IMR-90 (cell line): ENCODE results near the gene TRABD2A. TPM values are rescaled to one million over a fixed set of nuclear protein-coding genes. Genes with fewer than 3 reads are reported as not detected.

ENCODE experiments used
- ATAC-seq: fragments of 200-7000 bp; cut with Tn5 transposase; 2 replicates; pipeline ENCODE4 v1.9.1; 2020; ENCODE audit warnings: low read depth, mild to moderate bottlenecking, moderate library complexity
- BruUV-seq: library from RNA; stranded (reverse); fragments of 400-500 nt; replicated peaks from 2 replicates; lab custom pipeline; 2021; lab: Mats Ljungman, UMichigan
- CTCF ChIA-PET: fragments of 300-600 bp; formaldehyde crosslinking; extraction: SDS; loops from one replicate; lab custom pipeline; 2021; ENCODE audit warnings: antibody characterized with exemption; lab: Yijun Ruan, JAX
- POLR2A ChIA-PET: fragments of 300-600 bp; sonication (Branson Sonifier 250); formaldehyde crosslinking; loops from one replicate; lab custom pipeline; 2022; ENCODE audit warnings: antibody characterized with exemption; ENCODE audit not compliant: unreplicated experiment; lab: Charles Lee
- DNase-seq: peaks from one replicate; pipeline ENCODE4 v3.0.0; 2013
- H2AFZ ChIP-seq: replicated peaks from 2 replicates; pipeline ENCODE3; 2013; ENCODE audit warnings: low read length, mild to moderate bottlenecking; ENCODE audit not compliant: poor library complexity
- H2AK5ac ChIP-seq: 2 replicates; pipeline ENCODE4 v1.6.1; 2013; ENCODE audit warnings: low read depth, low read length, inconsistent platforms
- H2AK9ac ChIP-seq: replicated peaks from 2 replicates; pipeline ENCODE3; 2013; ENCODE audit warnings: mild to moderate bottlenecking, low read depth, low read length, moderate library complexity; ENCODE audit not compliant: poor library complexity
- H2BK120ac ChIP-seq: 2 replicates; pipeline ENCODE4 v1.6.1; 2013; ENCODE audit warnings: low read depth, low read length, inconsistent platforms
- H2BK15ac ChIP-seq: 3 replicates; pipeline ENCODE4 v1.6.1; 2013; ENCODE audit warnings: low read depth, low read length, inconsistent platforms
- H2BK20ac ChIP-seq: 2 replicates; pipeline ENCODE4 v1.6.1; 2013; ENCODE audit warnings: low read depth, mild to moderate bottlenecking, inconsistent platforms, low read length, moderate library complexity
- H2BK5ac ChIP-seq: 2 replicates; pipeline ENCODE4 v1.6.1; 2013; ENCODE audit warnings: mild to moderate bottlenecking, low read depth, low read length, inconsistent platforms; ENCODE audit not compliant: poor library complexity, severe bottlenecking
- H3K14ac ChIP-seq: replicated peaks from 2 replicates; pipeline ENCODE4 v1.6.1; 2013; ENCODE audit warnings: low read depth, low read length, inconsistent platforms
- H3K18ac ChIP-seq: 2 replicates; pipeline ENCODE4 v1.6.1; 2013; ENCODE audit warnings: low read depth, low read length, control low read depth
- H3K23ac ChIP-seq: 2 replicates; pipeline ENCODE4 v1.6.1; 2013; ENCODE audit warnings: low read depth, low read length, inconsistent platforms
- H3K27ac ChIP-seq: 2 replicates; pipeline ENCODE4 v1.5.1; 2013; ENCODE audit warnings: mild to moderate bottlenecking, control low read depth, low read length; ENCODE audit not compliant: insufficient read depth
- H3K27me3 ChIP-seq: 2 replicates; pipeline ENCODE4 v1.6.1; 2013; ENCODE audit warnings: low read length; ENCODE audit not compliant: control insufficient read depth, insufficient read depth
- H3K36me3 ChIP-seq: 2 replicates; pipeline ENCODE4 v1.6.1; 2013; ENCODE audit warnings: low read length, mixed read lengths; ENCODE audit not compliant: control insufficient read depth, insufficient read depth
- H3K4ac ChIP-seq: 2 replicates; pipeline ENCODE4 v1.6.1; 2013; ENCODE audit warnings: low read depth, low read length, inconsistent platforms
- H3K4me1 ChIP-seq: 2 replicates; pipeline ENCODE4 v1.6.1; 2013; ENCODE audit warnings: low read length, mixed read lengths; ENCODE audit not compliant: control insufficient read depth, insufficient read depth
- H3K4me2 ChIP-seq: 2 replicates; pipeline ENCODE4 v1.6.1; 2013; ENCODE audit warnings: low read depth, mild to moderate bottlenecking, control low read depth, low read length, moderate library complexity
- H3K4me3 ChIP-seq: 2 replicates; pipeline ENCODE4 v1.5.1; 2013; ENCODE audit warnings: low read depth, mild to moderate bottlenecking, control low read depth, low read length, moderate library complexity; ENCODE audit not compliant: insufficient read depth
- H3K56ac ChIP-seq: 2 replicates; pipeline ENCODE4 v1.6.1; 2013; ENCODE audit warnings: low read length, inconsistent platforms; ENCODE audit not compliant: insufficient read depth; ENCODE audit errors: extremely low read depth
- H3K79me1 ChIP-seq, 2 experiments: 2 replicates each; pipeline ENCODE4 v1.6.1; 2013; ENCODE audit warnings: low read length in 2 of 2, inconsistent platforms in 1 of 2, low read depth in 1 of 2
- H3K9ac ChIP-seq: 2 replicates; pipeline ENCODE4 v1.6.1; 2013; ENCODE audit warnings: low read depth, low read length, control low read depth
- H3K9me1 ChIP-seq: 2 replicates; pipeline ENCODE4 v1.6.1; 2013; ENCODE audit warnings: low read length, inconsistent platforms; ENCODE audit not compliant: insufficient read depth
- H3K9me3 ChIP-seq: 2 replicates; pipeline ENCODE4 v1.6.1; 2013; ENCODE audit warnings: low read length; ENCODE audit not compliant: control insufficient read depth, insufficient read depth
- H4K20me1 ChIP-seq: 2 replicates; pipeline ENCODE4 v1.6.1; 2013; ENCODE audit warnings: low read length, inconsistent platforms; ENCODE audit not compliant: insufficient read depth
- H4K5ac ChIP-seq: 2 replicates; pipeline ENCODE4 v1.6.1; 2013; ENCODE audit warnings: mild to moderate bottlenecking, low read depth, low read length, control low read depth
- H4K8ac ChIP-seq, 2 experiments: 2 replicates each; pipeline ENCODE4 v1.6.1; 2013; ENCODE audit warnings: low read depth in 2 of 2, low read length in 2 of 2, control low read depth in 1 of 2, inconsistent platforms in 1 of 2
- H4K91ac ChIP-seq: 2 replicates; pipeline ENCODE4 v1.6.1; 2013; ENCODE audit warnings: low read depth, low read length, inconsistent platforms; ENCODE audit not compliant: insufficient read depth
- CTCF ChIP-seq: conservative IDR thresholded peaks from 2 replicates; pipeline ENCODE4 v1.5.1; 2012; ENCODE audit warnings: mild to moderate bottlenecking, low read depth, low read length, improper control_type of control experiment
- RAD21 ChIP-seq: IDR thresholded peaks from 2 replicates; pipeline ENCODE4 v1.6.1; 2012; ENCODE audit warnings: low read length, improper control_type of control experiment
- WGBS, 2 experiments: methylation state at CpG; one replicate each; pipeline versions ENCODE4 v1.1.5 to v1.1.7; 2013; ENCODE audit warnings: missing lambda C conversion rate in 2 of 2; ENCODE audit not compliant: insufficient read length in 1 of 2; ENCODE audit errors: extremely low coverage in 2 of 2; 5-methylcytosine and 5-hydroxymethylcytosine counted together
- dilution Hi-C: fragments of 300-500 bp; cut with HindIII; formaldehyde crosslinking; loops from one replicate; pipeline ENCODE4 v1.14.3; 2018; ENCODE audit warnings: low sequenced_read_pairs; ENCODE audit not compliant: unreplicated experiment
- in situ Hi-C: fragments of 300-500 bp; cut with MboI; formaldehyde crosslinking; loops from 3 replicates; pipeline ENCODE4 v1.14.3; 2019; ENCODE audit warnings: low sequenced_read_pairs, inconsistent platforms, mixed read lengths
- intact Hi-C: fragments of 100-400 bp; cut with micrococcal nuclease; formaldehyde crosslinking; loops from 2 replicates; pipeline ENCODE4 v1.10.0; 2022
- polyA plus RNA-seq, 3 experiments: library from polyadenylated mRNA; depleted of rRNA; stranded (reverse); fragments of >200 nt; gene quantifications; 2 replicates each; pipeline ENCODE4 v1.2.3, GENCODE V29; 2012; ENCODE audit warnings: low replicate concordance in 1 of 3
- total RNA-seq: library from RNA; depleted of rRNA; stranded (reverse); fragments of >200 nt; gene quantifications from 2 replicates; pipeline ENCODE4 v1.2.3, GENCODE V29; 2012
- TF ChIP-seq, protein P1 (sequence below): fragments of 150-350 bp; IDR thresholded peaks from 2 replicates; pipeline ENCODE4 v1.6.1; 2016; ENCODE audit warnings: low read depth, mild to moderate bottlenecking, low read length, moderate library complexity, borderline replicate concordance

TRABD2A gene
- total and polyA plus RNA-seq, 2 of the 4 experiments (the other 2 are of a cell fraction): 17.6 to 20.3 TPM

DNA sequence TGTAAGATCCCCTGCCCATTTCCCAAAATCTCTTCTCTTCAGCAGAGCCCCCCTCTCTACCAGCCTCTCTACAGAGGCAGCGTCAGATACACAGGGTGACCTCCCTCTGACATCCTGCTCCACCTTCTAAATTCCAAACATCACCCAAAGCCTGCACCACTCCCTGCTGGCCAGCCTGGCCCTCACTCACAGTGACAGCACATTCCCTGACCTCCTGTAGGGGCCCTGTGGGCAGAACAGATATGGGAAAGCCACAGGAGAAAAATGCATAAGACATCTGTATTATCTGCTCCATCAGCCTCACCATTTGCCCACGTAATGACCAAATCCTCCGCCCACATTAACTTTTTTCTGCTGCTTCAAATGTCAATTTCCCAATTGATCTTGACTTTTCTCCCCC, 40.6 kb downstream of the TRABD2A start:
- WGBS, 2 experiments: 77% methylated on average over 2 of the region's 3 CpGs; no CpG with 5 or more reads in 1 of the 2 experiments
- CTCF ChIA-PET: no interaction called here
- H3K27ac ChIP-seq: peak overlapping the region; percentile 92; the same call in 1 of the 2 replicates
- peaks cover 16% of the 10 kb centered on the region for H3K4me1 ChIP-seq
- peaks cover 3% of the 10 kb centered on the region for H3K36me3 ChIP-seq
- peak overlapping the region; percentile 39 for H2AK9ac ChIP-seq
- in situ Hi-C loops (no loop called here), intact Hi-C loops (no loop called here), dilution Hi-C loops (no loop called here)
- H3K27me3 ChIP-seq: no peaks in the 10 kb centered on the region
- peak; percentile 44; the same call in 1 of the 2 replicates for ATAC-seq
- peak overlapping the region; percentile 83; the same call in 1 of the 2 replicates for H2BK120ac ChIP-seq
- H2AFZ ChIP-seq: no peak overlapping the region
- H3K9ac ChIP-seq: peak overlapping the region; percentile 9; the same call in 1 of the 2 replicates
- H3K9me3 ChIP-seq: no peaks in the 10 kb centered on the region
- H3K4me2 ChIP-seq: no peak overlapping the region
- peak overlapping the region; percentile 78 for H2BK5ac ChIP-seq
- H4K8ac ChIP-seq: peak overlapping the region; percentile 18 to 75; a peak in 2 of 4 replicates
- TF ChIP-seq CTCF (0 out of 2 replicates have a peak, but pooled peaks have one; percentile 24), RAD21 (peak; percentile 22; the same call in 1 of the 2 replicates)
- TF ChIP-seq, protein P1, sequence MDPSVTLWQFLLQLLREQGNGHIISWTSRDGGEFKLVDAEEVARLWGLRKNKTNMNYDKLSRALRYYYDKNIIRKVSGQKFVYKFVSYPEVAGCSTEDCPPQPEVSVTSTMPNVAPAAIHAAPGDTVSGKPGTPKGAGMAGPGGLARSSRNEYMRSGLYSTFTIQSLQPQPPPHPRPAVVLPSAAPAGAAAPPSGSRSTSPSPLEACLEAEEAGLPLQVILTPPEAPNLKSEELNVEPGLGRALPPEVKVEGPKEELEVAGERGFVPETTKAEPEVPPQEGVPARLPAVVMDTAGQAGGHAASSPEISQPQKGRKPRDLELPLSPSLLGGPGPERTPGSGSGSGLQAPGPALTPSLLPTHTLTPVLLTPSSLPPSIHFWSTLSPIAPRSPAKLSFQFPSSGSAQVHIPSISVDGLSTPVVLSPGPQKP: no peak
- H2AK5ac ChIP-seq: peak overlapping the region; percentile 25; the same call in 1 of the 2 replicates
- H4K5ac ChIP-seq: no peak overlapping the region
- no TSS peak for BruUV-seq
- 0 out of 2 replicates have a peak overlapping the region, but pooled peaks have one; percentile 54 for H2BK20ac ChIP-seq
- peak overlapping the region; percentile 73 for H3K4ac ChIP-seq
- H4K91ac ChIP-seq: peak overlapping the region; percentile 69; the same call in 1 of the 2 replicates
- peak overlapping the region; percentile 10; the same call in 1 of the 2 replicates for H3K14ac ChIP-seq
- peaks cover 19 to 30% of the 10 kb centered on the region in 2 experiments for H3K79me1 ChIP-seq
- peak overlapping the region; percentile 81; the same call in 1 of the 2 replicates for H3K18ac ChIP-seq
- H3K9me1 ChIP-seq: peaks cover 19% of the 10 kb centered on the region
- H3K56ac ChIP-seq: no peak overlapping the region
- DNase-seq: peak; percentile 35
- POLR2A ChIA-PET: no interaction called here
- no peak overlapping the region for H3K4me3 ChIP-seq
- no peaks in the 10 kb centered on the region for H4K20me1 ChIP-seq
- peak overlapping the region; percentile 66; the same call in 1 of the 3 replicates for H2BK15ac ChIP-seq
- 0 out of 2 replicates have a peak overlapping the region, but pooled peaks have one; percentile 29 for H3K23ac ChIP-seq
